AG09309 (cell line): ENCODE measurements around the gene PAX3.

Source experiments
- DNase-seq: peaks from one replicate; pipeline ENCODE4 v3.0.0-alpha.2; 2010; ENCODE audit warnings: low read depth
- H3K4me3 ChIP-seq: 2 replicates; pipeline ENCODE4 v1.5.1; 2011; ENCODE audit warnings: mild to moderate bottlenecking, low read depth, low read length, moderate library complexity; ENCODE audit not compliant: control insufficient read depth
- TF ChIP-seq, protein P1 (sequence below): IDR thresholded peaks from 2 replicates; pipeline ENCODE4 v1.5.1; 2011; ENCODE audit warnings: mild to moderate bottlenecking, low read depth, low read length, inconsistent platforms; ENCODE audit not compliant: insufficient read depth, control insufficient read depth; ENCODE audit errors: missing control alignments

Gene PAX3

DNA sequence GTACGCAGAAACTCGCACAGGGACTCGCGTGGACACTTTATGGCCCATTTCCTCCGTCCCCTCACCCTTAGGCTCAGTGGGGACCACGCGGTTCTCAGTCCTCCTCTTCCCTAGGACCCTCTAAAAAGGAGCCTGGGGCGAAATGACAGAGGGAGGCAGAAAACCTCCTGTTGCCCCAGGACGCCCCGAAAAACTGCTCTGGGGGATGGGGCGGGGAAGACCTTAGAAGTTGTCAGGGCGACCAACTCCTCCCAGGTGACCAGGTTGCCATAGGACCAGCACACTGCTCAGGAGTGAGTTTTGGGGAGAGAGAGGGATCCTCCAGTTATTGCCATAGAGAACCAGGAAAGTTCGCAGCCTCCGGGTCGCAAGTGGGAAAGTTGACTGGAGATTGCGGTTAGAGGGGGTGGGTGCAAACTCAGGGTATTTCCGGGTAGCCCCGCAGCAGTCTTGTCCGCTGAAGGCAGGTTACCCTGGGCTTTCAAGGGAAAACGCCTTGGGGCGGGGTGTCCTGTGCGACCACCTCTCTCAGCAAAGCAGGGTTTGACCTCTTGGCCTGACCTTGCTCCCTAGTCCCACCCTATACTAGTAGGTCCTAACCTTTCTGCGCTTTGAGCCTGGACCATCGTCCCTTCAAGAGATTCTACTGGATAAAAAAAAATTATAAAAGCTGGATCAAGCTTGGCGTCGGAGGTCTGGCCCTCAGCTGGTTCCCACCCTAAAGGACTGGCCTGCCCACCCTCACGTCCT, 7.8 kb upstream of the PAX3 start:
- DNase-seq: no peak
- peak overlapping the region; percentile 47 for H3K4me3 ChIP-seq
- TF ChIP-seq, protein P1, sequence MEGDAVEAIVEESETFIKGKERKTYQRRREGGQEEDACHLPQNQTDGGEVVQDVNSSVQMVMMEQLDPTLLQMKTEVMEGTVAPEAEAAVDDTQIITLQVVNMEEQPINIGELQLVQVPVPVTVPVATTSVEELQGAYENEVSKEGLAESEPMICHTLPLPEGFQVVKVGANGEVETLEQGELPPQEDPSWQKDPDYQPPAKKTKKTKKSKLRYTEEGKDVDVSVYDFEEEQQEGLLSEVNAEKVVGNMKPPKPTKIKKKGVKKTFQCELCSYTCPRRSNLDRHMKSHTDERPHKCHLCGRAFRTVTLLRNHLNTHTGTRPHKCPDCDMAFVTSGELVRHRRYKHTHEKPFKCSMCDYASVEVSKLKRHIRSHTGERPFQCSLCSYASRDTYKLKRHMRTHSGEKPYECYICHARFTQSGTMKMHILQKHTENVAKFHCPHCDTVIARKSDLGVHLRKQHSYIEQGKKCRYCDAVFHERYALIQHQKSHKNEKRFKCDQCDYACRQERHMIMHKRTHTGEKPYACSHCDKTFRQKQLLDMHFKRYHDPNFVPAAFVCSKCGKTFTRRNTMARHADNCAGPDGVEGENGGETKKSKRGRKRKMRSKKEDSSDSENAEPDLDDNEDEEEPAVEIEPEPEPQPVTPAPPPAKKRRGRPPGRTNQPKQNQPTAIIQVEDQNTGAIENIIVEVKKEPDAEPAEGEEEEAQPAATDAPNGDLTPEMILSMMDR: no peak

DNA sequence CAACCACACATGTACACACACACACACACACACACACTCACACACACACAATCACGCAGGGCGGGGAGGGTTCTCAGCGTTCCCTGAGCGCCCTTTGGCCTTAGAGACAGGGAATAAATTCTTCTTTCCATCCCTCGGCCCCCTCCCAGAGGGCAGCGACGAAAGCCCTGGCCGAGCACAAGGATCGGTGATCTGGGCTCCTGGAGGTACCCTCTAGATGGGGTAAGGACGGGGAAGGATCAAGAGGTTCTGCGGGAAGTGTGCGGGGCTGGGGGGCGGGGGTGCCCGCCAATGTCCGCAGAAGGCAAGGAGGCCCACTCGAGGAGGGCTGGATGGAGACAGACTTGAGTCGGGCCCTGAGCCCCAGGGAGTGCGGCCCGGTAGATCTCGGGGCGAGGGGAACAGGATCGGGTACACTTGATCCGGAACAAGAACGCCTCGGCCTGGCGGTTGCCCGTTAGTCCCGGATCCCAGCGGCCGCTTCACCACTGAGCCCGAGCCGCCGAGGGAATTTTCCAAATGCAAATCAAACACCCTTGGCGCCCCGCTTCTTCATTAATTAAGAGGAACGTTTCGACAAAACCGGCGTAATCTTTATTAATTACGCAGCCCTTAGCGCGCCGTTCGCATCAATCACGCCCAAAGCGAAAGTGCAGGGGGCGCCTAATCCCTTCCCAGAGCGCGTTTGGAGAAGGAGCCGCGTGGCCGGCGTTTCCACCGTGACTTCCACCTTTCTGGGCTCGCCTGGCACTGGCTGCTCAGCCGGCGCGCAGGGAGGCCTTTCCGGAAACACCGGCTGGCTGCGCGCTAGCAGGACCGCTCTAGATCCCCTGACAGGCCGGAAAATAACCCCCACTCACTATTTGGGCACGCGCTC, 7.0 kb upstream of the PAX3 start:
- peak overlapping the region; percentile 47 for H3K4me3 ChIP-seq
- no peak for DNase-seq
- TF ChIP-seq, protein P1: no peak

DNA sequence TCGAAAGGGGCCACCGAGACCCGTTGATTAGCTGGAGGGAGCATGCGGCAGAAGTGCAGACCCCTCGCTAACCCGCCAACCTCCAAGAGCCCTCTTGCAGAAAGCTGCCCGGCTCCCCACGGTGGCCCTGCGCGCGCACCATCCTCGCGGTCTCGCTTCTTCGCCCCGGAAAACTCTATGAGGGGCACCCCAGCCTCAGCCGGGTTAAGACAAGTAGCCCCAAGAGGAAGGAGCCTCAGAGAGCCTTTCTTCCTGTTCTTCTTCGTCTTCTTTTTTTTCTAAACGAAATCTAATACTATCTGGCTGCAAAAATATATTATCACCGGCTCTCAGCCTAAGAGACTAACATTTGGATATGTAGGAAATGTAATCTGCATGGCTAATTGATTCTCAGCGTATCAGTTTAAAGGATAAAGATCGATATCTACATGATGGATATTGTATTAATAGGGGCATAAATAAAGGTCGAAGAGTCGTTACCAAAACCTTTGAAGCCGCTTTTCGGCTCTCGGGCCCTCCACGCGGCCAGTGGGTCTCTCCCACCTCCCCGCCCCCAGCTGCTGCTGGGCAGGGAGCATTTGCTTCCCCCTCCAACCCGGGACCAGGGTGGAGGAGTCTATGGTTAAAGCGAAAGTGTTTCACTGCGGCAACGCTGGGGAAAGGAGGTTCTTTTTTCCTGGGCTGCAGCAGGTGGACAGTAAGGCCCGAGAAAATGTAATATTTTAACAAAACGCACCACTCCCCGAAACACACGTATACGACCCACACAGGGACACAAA, 6.1 kb upstream of the PAX3 start:
- no peak for DNase-seq
- peak overlapping the region; percentile 47 for H3K4me3 ChIP-seq
- TF ChIP-seq, protein P1: no peak

DNA sequence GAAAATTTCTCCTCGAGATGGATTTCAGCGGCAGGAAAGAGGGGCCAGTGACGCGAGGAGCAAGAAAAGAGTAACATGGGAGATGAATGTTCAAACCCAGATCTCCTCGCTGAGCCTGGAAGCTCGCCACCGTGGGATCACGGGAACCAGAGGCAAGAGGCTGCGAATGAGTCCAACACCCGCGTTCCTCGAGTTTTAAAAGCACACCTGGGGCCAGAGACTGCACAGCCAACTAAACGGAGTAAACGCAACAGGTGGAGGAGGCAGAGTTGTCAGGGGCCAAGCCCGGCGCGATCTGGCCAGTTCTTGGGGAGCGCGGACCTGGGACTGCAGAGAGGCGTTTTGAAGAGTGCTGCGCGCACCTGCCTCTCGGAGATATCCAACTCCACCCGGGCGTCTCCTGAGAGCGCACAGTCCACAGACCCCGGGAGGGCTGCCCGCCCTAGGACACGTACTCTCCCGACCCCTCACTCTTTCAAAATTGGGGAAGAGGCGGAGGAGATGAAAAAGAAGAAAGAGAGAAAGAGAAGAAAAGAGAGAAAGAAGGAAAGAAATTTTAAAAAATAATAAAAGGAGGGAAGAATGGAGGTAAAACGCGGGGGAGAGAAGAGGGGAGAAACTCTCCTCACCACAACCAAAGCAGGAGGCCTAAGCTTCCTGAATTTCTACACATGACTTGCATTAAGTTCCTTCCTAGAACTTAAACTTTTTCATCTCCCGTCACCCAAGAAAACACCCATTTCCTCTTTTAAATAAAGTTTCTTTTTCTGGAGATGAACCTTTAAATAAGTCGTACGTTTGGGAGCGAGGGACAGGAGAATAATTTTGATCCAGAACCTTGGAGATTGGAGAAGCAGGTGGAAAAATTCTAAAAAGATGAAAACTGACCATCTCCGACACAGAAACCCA, 5.3 kb upstream of the PAX3 start:
- TF ChIP-seq, protein P1: no peak
- no peak overlapping the region for H3K4me3 ChIP-seq
- DNase-seq: no peak

DNA sequence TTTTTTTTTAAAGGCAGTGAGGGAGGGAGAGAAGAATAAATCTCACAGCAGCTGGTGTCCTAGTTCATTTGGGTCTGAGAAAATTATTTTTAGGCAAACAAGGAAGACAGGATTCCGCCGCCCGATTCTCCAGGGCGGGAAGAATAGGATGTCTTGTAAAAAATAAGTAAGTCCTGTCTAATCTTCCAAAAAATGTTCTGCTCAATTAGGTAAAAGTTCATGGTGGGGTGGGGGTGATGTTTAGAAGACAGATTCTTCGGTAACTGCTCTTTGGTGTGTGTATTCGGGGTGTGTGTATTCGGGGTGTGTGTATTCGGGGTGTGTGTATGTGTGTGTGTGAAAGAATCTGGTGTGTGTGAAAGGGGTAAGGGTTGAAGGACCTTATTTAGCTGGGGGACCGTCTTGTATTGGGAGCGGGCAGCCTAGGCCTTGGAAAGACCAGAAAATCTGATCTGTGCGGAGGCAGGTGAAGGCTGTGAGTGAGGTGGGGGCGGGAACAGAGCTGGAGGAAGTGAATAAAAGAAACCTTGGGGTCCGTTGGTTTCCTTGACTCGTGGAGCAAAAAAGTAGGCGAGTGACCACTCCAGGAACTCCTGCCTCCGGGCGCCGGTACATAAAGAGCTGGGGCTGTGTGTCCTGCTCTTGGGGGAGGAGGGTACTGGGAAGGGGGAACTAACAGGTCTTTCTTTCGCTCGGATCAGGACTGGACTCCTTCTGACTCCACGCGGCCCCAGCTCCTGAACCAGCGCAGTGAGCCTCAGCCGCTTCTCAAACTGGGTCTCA, 4.4 kb upstream of the PAX3 start:
- H3K4me3 ChIP-seq: no peak overlapping the region
- TF ChIP-seq, protein P1: no peak
- DNase-seq: no peak
